HG03521 (cell line): ENCODE data around the gene AKT2.
"Not testable (repeated sequence)": the region's sequence is repeated elsewhere in the genome, so short reads cannot be mapped to it uniquely, and the experiment has no call there.

Experiments
- ATAC-seq: cut with Tn5 transposase; IDR thresholded peaks from one replicate; pipeline ENCODE4 v1.9.1; 2021; ENCODE audit warnings: mild to moderate bottlenecking, moderate library complexity; ENCODE audit not compliant: unreplicated experiment

Gene AKT2

GRCh38 chr19:40221858-40222619 is 63.1 kb downstream of the AKT2 start:
- ATAC-seq, result no peak

- no peak for ATAC-seq
Observed at GRCh38 chr19:40220674-40221073, 64.5 kb downstream of the AKT2 start.

- no peak for ATAC-seq
Observed at GRCh38 chr19:40219721-40220276, 65.3 kb downstream of the AKT2 start.

GRCh38 chr19:40219029-40219428 is 66.1 kb downstream of the AKT2 start:
- ATAC-seq, result not testable (repeated sequence)

- ATAC-seq, result no peak
Observed at GRCh38 chr19:40217934-40218890, 66.9 kb downstream of the AKT2 start, which contains the start of gene TTC9B. TTC9B (minus strand) TSS chr19:40218384; CDS start chr19:40218381, 3 bp downstream.

- no peak for ATAC-seq
Observed at GRCh38 chr19:40217027-40217810, 67.9 kb downstream of the AKT2 start.

GRCh38 chr19:40216777-40217026 is 68.4 kb downstream of the AKT2 start:
- no peak for ATAC-seq

- no peak for ATAC-seq
Observed at GRCh38 chr19:40216013-40216776, 69.0 kb downstream of the AKT2 start.

GRCh38 chr19:40214936-40215335 is 70.2 kb downstream of the AKT2 start:
- no peak for ATAC-seq

- ATAC-seq, result no peak
Observed at GRCh38 chr19:40213882-40214570, 71.1 kb downstream of the AKT2 start.

GRCh38 chr19:40213251-40213829 is 71.8 kb downstream of the AKT2 start:
- no peak for ATAC-seq

- no peak for ATAC-seq
Observed at GRCh38 chr19:40210889-40211288, 74.3 kb downstream of the AKT2 start.

- no peak for ATAC-seq
Observed at GRCh38 chr19:40208602-40209001, 76.5 kb downstream of the AKT2 start.

GRCh38 chr19:40205760-40206159 is 79.4 kb downstream of the AKT2 start:
- ATAC-seq, result no peak

GRCh38 chr19:40204381-40204780 is 80.8 kb downstream of the AKT2 start:
- ATAC-seq, result no peak

- no peak for ATAC-seq
Observed at GRCh38 chr19:40200341-40201099, 84.6 kb downstream of the AKT2 start.

- ATAC-seq, result no peak
Observed at GRCh38 chr19:40198272-40198990, 86.7 kb downstream of the AKT2 start.

GRCh38 chr19:40193587-40193849 is 91.6 kb downstream of the AKT2 start:
- ATAC-seq, result no peak
